Limb (tissue), 2 donors: ENCODE measurements around the gene HMCN2.

ENCODE experiments used
- DNase-seq, 2 donors: peaks; one replicate each; pipeline ENCODE4 v3.0.0-alpha.2; 2016; ENCODE audit errors: extremely low spot score in 2 of 2

Gene HMCN2

GRCh38 chr9:130308081-130308571 lies 42.6 kb downstream of the HMCN2 start:
- DNase-seq = no peak

DNA sequence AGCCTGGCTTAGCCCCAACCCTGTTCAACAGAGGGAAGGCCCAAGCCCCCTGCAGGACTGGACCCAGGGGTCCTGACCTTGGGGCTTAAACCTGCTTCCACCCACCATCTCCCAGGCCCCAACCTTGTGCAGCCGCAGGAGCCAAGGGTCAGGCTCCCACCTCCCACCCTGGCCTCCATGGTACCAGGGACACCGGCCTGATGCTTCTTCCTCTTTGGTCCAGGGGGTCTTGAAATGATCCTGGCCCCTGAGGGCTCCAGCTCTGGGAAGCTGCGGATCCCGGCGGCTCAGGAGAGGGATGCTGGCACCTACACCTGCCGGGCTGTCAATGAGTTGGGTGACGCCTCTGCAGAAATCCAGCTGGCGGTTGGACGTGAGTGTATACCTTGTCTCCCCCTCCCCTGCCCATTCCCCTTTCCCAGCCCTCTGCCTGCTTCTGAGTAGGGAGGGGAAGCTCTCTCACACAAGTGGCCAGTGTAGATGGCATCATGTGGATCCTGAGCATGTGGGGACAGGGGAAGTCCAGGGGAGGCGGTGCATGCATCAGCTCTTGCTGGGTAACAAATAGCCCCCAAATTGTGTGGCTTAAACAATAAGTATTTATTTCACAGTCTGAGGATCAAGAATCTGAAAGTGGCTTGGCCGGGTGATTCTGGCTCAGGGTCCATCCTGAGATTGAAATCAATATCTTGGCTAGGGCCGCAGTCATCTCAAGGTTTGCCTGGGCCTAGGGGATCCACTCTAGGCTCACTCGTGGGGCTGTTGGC lies 44.3 kb downstream of the HMCN2 start:
- DNase-seq = no peak

DNA sequence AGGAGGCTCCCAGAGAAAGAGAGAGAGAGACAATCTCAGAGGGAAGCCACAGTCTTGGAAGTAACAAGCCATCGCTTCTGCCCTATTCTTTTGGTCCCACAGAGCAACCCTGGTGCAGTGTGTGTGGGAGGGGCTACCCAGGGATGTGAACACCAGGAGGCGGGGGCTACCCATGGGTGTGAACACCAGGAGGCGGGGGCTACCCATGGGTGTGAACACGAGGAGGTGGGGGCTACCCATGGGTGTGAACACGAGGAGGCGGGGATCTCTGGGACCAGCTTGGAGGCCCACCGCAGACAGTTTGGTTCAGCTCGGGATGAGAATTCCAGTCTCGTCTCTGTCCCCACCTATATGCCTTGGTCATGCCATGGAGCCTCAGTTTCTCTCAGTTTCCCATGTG lies 44.9 kb downstream of the HMCN2 start:
- DNase-seq = no peak

- no peak for DNase-seq
Observed at GRCh38 chr9:130311003-130311402, 45.4 kb downstream of the HMCN2 start.

DNA sequence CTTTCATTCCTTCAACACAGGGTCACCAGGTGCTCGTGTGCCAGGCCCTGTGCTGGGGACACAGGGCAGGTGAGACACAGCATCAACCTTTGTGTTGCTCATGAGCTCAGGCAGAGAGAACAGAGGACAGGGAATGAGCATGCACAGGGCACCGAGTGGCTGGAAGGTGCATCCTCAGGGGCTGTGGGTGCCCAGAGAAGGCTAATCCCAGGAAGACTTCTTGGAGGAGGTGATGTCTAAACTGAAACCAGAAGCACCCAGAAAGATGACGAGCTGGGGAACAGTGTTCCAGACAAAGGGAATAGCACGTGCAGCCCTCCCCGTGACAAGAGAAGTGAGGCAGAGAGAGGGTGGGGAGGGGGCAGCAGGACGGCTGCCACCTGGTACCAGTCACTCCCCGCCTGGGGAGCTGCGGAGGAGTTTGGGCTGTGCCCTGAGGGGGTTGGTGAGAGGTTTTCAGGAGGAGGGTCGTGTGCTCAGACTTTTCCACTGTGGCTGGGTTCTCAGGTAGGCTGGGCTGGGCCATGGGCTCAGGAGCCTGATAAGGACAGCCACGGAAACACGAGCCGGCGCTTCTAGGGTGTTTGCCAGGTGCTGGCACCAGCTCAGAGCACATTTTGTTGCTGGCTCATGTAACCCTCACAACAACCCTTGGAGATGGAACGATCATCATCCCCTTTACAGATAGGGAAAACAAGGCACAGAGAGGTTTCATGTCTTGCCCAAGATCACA lies 46.0 kb downstream of the HMCN2 start:
- no peak for DNase-seq

GRCh38 chr9:130313103-130313858 lies 47.7 kb downstream of the HMCN2 start:
- DNase-seq = no peak

DNA sequence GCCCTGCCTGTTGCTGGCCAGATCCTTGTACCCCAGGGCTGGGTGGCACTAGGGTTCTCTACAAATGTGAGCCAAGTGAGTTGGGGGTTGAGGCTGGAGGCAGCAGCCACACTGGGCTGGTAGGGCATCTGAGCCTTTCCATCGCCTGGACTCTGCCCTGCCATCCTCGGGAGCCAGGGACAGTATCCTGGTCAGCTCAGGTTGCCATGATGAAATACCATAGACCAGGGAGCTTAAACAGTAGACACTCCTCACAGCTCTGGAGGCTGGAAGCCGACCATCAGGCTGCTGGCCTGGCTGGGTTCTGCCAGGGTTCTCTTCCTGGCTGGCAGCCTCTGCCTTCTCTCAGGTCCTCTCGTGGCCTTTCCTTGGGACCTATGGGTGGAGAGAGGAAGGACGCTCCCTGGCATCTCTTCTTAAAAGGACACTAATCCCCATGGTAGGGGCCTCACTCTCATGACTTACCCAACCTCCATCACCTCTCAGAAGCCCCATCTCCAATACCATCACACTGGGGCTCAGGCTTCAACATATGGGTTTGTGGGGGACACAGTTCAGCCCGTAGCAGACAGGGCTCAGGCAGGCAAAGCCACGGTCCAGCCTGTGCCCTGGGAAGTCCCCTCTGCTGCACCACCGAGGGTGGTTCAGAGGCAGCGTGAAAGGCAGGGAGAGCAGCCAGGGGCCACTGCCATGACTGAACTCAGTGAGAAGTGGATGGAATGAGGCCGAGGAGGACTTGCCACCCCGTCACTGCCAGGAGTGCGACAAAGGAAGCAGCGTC lies 50.1 kb downstream of the HMCN2 start:
- DNase-seq = no peak

- no peak for DNase-seq
Observed at GRCh38 chr9:130316430-130316829, 50.9 kb downstream of the HMCN2 start.

DNA sequence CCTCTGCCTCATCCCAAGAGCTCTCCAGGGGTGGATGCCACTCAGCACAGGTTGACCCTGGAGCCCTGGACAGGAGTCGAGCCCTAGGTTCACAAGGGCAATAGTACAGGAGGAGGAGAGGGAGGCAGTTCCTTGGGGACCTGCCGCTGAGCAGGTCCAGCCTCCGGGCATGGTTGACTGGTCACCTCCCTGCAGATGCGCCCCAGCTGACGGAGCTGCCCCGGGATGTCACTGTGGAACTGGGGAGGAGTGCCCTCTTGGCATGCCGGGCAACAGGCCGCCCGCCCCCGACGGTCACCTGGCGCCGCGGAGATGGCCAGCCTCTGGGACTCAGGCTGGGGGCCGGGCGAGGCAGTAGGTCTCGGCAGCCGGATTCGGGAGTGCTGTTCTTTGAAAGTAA lies 53.7 kb downstream of the HMCN2 start:
- DNase-seq = no peak

- no peak for DNase-seq
Observed at GRCh38 chr9:130319944-130320712, 54.6 kb downstream of the HMCN2 start.

GRCh38 chr9:130320723-130321481 lies 55.3 kb downstream of the HMCN2 start:
- no peak for DNase-seq

DNA sequence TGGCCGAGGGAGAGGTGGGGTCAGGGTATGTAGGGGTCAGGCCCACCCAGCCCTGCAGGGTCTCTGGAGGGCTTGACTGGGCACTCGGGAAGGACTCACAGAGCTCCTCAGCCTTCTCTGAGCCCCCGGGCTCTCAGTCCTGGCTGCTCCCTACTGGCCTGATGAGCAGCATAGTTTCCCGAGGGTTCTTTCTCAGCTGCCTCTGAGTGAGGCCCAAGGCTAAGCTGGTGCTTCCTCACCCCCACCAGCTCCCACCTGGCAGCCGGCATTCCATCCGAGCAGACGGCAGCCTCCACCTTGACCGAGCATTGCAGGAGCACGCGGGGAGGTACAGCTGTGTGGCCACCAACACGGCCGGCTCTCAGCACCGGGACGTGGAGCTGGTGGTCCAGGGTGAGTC lies 56.0 kb downstream of the HMCN2 start:
- DNase-seq = no peak

DNA sequence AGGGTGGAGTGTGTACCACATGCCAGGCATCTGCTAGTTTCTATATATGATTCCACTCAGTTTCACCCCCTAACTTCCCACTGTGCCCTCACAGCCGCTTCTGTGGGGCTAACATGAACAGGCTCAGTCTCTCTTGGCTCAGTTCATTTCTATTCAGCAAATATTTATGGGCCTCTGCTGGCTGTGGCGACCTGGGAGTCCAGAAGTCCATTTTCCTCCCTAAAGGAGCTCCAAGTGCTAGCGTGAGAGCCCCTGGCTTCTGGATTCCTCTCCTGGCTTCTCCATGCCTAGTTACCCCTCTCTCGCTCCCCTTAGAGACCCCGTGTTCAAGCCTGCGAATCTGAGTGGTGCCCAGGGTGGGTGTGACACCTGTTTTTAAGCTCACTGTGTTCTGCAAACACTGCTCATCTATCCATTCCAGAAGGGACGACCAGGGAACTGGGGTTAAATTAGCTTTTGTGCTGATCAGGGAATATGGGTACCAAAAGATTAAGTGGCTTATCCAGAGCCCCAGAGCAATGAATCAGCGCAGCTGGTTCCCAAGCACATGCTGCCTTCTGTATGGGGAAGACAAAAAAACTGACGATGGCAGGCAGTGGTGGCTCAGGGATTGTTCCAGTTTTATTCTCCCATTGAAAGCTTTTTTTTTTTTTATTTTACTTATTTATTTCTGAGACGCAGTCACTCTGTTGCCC lies 57.6 kb downstream of the HMCN2 start:
- no peak for DNase-seq

DNA sequence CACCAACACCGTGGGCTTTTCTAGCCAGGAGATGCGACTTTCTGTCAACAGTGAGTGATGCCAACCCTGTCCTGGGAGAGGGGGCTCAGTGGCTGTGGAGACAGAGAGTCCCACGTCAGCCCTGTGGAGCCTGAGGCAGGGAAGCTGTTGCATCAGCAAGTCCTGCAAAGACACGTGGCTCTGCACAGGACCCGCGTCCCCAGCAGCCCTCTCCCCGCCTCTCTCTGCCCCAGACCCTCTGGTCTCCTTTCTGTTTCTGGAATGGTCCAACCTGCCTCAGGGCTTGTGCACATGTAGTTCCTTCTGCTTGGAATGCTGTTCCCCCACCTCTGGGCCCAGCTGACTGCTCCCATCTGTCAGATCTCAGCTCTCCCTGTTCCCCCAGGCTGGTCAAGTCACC lies 60.4 kb downstream of the HMCN2 start:
- no peak for DNase-seq

DNA sequence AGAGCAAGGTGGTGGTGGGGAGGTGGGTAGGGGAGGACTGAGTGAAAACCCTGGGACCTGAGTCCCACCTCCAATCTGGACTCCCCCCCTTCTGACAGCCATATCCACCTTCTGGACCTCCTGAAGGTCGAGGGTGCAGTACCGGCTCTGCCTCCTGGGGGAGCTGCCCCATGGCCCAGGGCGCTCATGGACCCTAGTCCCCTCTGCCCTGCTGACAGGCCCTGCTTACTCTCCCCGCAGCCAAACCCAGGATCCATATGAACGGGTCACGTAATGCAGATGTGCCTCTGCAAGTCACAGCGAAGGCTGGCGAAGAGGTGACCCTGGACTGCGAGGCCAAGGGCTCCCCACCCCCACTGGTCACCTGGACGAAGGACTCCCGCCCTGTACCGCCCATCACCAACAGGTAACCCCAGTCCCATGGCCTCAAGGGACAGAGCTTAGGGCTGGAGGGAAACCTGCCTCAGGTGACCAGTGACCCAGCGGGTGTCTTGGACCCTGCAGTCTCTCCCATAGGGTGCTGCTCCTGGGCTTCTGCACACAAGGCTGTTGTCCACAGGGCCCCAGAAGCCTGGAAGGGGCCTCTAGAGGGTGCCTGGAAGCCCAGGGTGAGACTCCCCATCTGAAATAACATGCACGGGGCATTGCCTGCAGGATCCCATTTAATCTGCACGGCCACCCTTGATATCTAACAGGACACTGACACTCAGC lies 61.7 kb downstream of the HMCN2 start:
- DNase-seq = no peak

GRCh38 chr9:130327781-130328348 lies 62.3 kb downstream of the HMCN2 start:
- DNase-seq = peak in 1 of 2 donors; percentile 59

GRCh38 chr9:130328349-130328801 lies 62.8 kb downstream of the HMCN2 start:
- DNase-seq = no peak

- DNase-seq = no peak
Observed at GRCh38 chr9:130329061-130329460, 63.5 kb downstream of the HMCN2 start.
